MM.1S (cell line): ENCODE data around the gene ANKRD27.

Experiments used
- EZH2 ChIP-seq: fragments of 300-600 bp; sonication (generic); optimal IDR thresholded peaks from 2 replicates; pipeline ENCODE3; 2017; ENCODE audit warnings: low read depth, mild to moderate bottlenecking, antibody characterized with exemption, low read length, mixed read lengths
- TF ChIP-seq, protein P1 (sequence below): fragments of 300-600 bp; sonication (generic); IDR thresholded peaks from 2 replicates; pipeline ENCODE4 v1.5.1; 2016; ENCODE audit warnings: antibody characterized with exemption, low read length, mixed read lengths

DNA sequence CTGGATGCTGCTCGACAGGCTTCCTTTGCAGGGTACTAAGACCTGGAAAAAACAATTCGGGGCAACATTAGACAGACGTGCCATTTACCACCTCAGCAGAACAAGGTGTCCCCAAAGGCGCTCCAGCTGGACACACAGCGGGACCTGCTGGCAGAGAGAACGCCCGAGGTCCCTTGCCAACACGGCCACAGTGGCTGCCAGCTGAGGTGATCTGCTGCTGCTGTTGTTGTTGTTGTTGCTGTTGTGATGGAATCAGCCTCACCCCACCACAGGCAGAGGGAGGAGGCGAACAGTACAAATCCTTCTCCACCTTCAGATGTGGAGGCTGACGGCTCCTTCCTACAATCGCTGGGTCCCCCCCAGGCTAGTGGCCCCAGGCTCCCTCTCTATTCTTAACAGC is 25.2 kb downstream of the ANKRD27 start:
- TF ChIP-seq, protein P1, sequence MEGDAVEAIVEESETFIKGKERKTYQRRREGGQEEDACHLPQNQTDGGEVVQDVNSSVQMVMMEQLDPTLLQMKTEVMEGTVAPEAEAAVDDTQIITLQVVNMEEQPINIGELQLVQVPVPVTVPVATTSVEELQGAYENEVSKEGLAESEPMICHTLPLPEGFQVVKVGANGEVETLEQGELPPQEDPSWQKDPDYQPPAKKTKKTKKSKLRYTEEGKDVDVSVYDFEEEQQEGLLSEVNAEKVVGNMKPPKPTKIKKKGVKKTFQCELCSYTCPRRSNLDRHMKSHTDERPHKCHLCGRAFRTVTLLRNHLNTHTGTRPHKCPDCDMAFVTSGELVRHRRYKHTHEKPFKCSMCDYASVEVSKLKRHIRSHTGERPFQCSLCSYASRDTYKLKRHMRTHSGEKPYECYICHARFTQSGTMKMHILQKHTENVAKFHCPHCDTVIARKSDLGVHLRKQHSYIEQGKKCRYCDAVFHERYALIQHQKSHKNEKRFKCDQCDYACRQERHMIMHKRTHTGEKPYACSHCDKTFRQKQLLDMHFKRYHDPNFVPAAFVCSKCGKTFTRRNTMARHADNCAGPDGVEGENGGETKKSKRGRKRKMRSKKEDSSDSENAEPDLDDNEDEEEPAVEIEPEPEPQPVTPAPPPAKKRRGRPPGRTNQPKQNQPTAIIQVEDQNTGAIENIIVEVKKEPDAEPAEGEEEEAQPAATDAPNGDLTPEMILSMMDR = no peak
- TF ChIP-seq EZH2 = no peak
